Activated naive CD8-positive, alpha-beta T cell (primary cell): ENCODE results near the gene PPP2R2D.

ENCODE experiments used
- H3K27ac Mint-ChIP-seq: one replicate; pipeline ENCODE4 v1.8.0; 2021; ENCODE audit warnings: mixed read lengths
- H3K27me3 Mint-ChIP-seq: one replicate; pipeline ENCODE4 v1.8.0; 2021; ENCODE audit warnings: mixed read lengths
- H3K36me3 Mint-ChIP-seq: one replicate; pipeline ENCODE4 v1.8.0; 2021; ENCODE audit warnings: mixed read lengths
- H3K4me1 Mint-ChIP-seq: one replicate; pipeline ENCODE4 v1.8.0; 2021; ENCODE audit warnings: low read depth, mixed read lengths
- H3K4me3 Mint-ChIP-seq: one replicate; pipeline ENCODE4 v1.8.0; 2021; ENCODE audit warnings: mild to moderate bottlenecking, mixed read lengths
- H3K9me3 Mint-ChIP-seq: one replicate; pipeline ENCODE4 v1.8.0; 2021; ENCODE audit warnings: low read depth, mixed read lengths

The PPP2R2D gene

DNA sequence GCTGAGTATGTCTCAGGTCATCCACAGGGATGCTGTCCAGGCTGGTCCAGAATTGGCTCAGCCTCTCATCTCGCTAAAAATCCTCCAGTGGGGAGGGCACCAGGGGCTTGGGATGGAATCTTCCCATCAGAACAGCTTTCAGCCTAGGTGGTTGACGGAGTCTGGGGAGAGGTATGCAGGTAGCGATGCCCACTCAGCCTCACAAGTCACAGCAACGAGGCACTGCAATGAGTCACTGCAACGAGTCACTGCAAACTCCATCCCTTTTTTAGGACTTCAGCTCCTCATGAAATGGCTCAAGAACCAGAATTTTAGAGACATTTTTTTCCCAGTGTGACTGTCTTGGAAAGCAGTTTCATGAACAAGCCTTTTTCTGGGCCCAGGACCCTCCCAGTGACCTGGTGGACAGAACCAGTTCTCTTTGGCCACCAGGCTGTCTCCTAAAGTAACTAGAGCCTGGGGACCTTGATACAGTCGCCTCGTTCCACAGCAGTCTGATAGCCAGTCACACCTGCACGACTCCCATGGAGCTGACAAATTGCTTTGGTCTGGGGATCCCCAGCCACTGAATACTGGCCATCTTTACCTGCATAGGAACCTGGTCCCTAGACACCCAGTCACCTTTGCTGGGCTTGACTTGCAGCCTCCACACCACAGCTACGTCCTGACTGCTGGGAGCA lies 41.3 kb upstream of the PPP2R2D start:
- no peak overlapping the region for H3K4me3 Mint-ChIP-seq

DNA sequence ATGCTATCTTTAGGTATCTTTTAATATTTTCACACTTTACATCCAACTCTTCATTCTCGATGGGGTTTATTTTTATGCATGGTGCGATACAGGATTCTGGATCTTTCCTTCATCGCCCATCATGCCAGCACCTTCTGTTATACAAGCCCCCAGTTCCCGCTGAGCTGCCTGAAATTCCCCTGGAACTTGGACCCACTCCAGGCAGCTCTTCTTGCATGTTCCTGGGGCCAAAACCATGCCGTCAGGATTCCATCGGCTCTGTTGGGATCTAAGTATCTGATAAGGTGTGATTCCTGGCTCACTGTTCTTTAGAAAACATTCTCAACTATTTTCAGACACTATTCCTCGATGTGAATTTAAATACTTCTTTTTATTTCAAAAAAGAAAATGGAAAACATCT lies 40.5 kb upstream of the PPP2R2D start:
- H3K4me1 Mint-ChIP-seq, result no peaks in the 10 kb centered on the region
- no peak overlapping the region for H3K27ac Mint-ChIP-seq
- no peaks in the 10 kb centered on the region for H3K9me3 Mint-ChIP-seq
- H3K4me3 Mint-ChIP-seq, result no peak overlapping the region
- no peaks in the 10 kb centered on the region for H3K36me3 Mint-ChIP-seq
- peaks cover 10% of the 10 kb centered on the region for H3K27me3 Mint-ChIP-seq

More for the DNA sequence above, 41.3 kb upstream of the PPP2R2D start:
- no peaks in the 10 kb centered on the region for H3K36me3 Mint-ChIP-seq
- H3K9me3 Mint-ChIP-seq, result no peaks in the 10 kb centered on the region
- peaks cover 10% of the 10 kb centered on the region for H3K27me3 Mint-ChIP-seq
- no peak overlapping the region for H3K27ac Mint-ChIP-seq
- no peaks in the 10 kb centered on the region for H3K4me1 Mint-ChIP-seq

DNA sequence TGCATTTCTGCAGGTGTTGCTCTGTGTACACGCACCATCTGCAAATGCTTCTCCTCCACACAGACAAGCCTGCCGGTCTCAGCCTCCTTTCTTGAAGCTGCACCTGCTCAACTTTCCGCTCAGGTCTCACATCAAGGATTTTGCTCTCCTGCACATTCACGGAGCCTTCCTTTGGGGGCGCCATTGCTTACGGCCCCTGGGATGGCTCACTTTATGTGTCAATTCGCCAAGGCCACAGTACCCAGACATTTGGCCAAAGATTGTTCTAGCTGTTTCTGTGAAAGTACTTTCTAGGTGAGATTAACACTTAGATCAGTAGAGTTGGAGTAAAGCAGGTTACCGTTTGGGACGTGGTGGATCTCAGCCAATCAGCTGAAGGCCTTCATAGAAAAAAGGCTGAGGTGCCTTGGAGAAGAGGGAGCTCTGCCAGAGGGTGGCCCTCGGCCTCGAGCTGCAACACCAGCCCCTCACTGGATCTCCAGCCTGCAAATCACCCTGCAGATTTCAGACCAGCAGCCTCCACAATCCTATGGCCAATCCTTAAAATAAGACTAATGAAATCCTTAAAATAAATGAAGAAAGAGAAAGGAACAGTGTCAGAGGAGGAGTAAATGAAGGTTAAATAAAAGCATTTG lies 39.9 kb upstream of the PPP2R2D start:
- peaks cover 13% of the 10 kb centered on the region for H3K27me3 Mint-ChIP-seq
- H3K4me1 Mint-ChIP-seq, result no peaks in the 10 kb centered on the region
- no peak overlapping the region for H3K27ac Mint-ChIP-seq
- H3K4me3 Mint-ChIP-seq, result no peak overlapping the region
- no peaks in the 10 kb centered on the region for H3K9me3 Mint-ChIP-seq
- H3K36me3 Mint-ChIP-seq, result no peaks in the 10 kb centered on the region

DNA sequence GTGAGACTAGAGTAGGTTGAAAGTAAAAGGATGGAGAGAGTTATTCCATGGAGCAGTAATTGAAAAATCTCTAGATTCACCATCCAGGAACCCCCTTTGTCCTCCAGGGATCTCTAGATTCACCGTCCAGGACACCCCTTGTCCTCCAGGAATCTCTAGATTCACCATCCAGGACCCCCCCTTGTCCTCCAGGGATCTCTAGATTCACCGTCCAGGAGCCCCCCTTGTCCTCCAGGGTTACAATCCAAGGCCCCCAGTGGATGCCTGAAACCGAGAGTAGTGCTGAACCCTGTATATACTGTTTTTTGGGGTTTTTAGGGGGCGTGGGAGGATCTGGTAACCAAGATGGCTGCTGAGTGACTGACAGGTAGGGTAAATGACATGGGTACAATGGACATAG lies 38.3 kb upstream of the PPP2R2D start:
- Mint-ChIP-seq H3K9me3 (no peaks in the 10 kb centered on the region), H3K27me3 (peaks cover 13% of the 10 kb centered on the region), H3K4me3 (no peak overlapping the region), H3K36me3 (no peaks in the 10 kb centered on the region), H3K27ac (no peak overlapping the region), H3K4me1 (no peaks in the 10 kb centered on the region)

DNA sequence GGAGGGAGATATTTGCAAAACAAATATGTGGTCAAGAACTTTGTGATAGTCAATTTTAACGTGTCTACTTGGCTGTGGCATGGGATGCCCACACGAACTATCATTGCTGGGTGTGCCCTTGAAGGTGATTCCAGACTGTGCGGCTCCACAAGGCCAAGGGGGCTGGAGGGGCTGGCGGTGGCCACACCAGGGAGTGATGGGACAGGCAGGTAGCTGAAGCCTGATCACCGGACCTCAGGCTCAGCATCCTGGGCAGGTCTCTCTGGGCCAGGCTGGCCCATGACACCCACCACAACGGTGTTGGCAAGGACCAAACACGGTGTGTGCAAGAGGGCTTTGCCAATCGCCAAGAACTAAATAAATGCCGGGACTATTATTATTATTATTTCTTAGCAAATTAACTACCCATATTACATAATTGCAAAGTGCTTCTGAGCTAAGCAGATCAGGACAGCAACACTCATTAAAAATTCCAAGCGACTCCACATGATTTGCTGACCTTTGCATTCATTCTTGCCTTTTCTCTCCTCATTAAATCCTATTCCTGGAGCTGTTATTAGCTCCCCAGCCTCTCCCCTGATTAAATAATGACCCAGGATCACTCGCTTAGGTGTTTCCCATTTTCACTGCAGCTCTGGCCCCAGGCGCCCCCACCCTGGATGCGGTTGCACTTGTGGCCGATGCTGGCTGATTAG lies 35.4 kb upstream of the PPP2R2D start:
- no peak overlapping the region for H3K27ac Mint-ChIP-seq
- H3K4me1 Mint-ChIP-seq, result no peaks in the 10 kb centered on the region
- no peaks in the 10 kb centered on the region for H3K9me3 Mint-ChIP-seq
- H3K36me3 Mint-ChIP-seq, result no peaks in the 10 kb centered on the region
- no peak overlapping the region for H3K4me3 Mint-ChIP-seq
- peaks cover 7% of the 10 kb centered on the region for H3K27me3 Mint-ChIP-seq

DNA sequence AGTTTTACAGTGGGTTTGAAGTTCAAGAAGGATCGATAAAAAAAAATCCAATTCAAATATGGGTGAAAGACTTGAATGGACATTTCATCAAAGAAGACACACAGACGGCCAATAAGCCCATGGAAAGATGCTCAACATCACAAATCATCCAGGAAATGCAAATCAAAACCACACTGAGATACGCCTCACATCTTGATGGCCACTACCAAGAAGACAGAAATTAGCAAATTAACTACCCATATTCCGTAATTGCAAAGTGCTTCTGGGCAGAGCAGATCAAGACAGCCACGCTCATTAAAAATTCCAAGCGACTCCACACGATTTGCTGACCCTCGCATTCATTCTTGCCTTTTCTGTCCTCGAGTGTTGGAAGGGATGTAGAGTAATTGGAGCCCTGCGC lies 34.1 kb upstream of the PPP2R2D start:
- Mint-ChIP-seq H3K36me3 (no peaks in the 10 kb centered on the region), H3K27me3 (peaks cover 7% of the 10 kb centered on the region), H3K9me3 (no peaks in the 10 kb centered on the region), H3K4me1 (no peaks in the 10 kb centered on the region), H3K27ac (no peak overlapping the region), H3K4me3 (no peak overlapping the region)

DNA sequence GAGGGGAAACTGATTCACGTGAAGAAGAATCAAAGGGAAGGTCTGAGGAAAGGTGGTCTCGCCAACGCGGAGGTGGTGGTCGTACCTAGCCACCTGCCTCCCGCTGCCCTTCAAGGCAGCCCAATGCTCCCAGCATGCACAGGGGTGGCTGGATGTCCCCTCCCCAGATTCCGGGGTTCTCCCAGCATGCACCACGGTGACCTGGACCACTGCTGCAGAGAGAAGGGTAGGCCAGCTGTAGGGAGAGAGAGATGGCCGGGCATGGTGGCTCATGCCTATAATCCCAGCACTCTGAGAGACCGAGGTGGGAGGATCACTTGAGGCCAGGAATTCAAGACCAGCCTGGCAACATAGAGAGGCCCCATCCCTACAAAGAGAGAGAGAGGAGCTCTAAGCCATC lies 32.4 kb upstream of the PPP2R2D start:
- H3K27ac Mint-ChIP-seq, result no peak overlapping the region
- H3K4me3 Mint-ChIP-seq, result no peak overlapping the region
- no peaks in the 10 kb centered on the region for H3K9me3 Mint-ChIP-seq
- peaks cover 2% of the 10 kb centered on the region for H3K27me3 Mint-ChIP-seq
- no peaks in the 10 kb centered on the region for H3K4me1 Mint-ChIP-seq
- H3K36me3 Mint-ChIP-seq, result no peaks in the 10 kb centered on the region

DNA sequence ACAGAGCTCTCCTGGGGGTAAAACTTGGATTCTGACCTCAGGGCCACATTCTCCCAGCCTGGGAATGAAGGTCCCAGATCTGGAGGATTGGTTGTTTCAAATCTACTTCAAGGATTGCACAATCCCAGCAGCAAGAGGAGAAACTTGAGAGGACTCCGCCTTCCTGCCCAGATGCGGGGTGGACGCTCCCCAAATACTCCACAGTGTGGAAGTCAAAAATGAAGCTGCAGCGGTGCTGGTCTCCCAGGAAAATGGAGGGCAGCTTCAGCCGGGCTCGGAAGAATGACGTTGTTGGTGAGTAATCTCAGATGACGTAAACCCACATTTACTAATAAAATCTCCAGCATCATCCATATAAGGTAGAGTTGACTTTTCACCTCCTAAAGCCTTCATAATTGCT lies 31.5 kb upstream of the PPP2R2D start:
- H3K9me3 Mint-ChIP-seq, result no peaks in the 10 kb centered on the region
- no peak overlapping the region for H3K27ac Mint-ChIP-seq
- no peak overlapping the region for H3K4me3 Mint-ChIP-seq
- no peaks in the 10 kb centered on the region for H3K4me1 Mint-ChIP-seq
- H3K27me3 Mint-ChIP-seq, result peaks cover 3% of the 10 kb centered on the region
- H3K36me3 Mint-ChIP-seq, result no peaks in the 10 kb centered on the region

DNA sequence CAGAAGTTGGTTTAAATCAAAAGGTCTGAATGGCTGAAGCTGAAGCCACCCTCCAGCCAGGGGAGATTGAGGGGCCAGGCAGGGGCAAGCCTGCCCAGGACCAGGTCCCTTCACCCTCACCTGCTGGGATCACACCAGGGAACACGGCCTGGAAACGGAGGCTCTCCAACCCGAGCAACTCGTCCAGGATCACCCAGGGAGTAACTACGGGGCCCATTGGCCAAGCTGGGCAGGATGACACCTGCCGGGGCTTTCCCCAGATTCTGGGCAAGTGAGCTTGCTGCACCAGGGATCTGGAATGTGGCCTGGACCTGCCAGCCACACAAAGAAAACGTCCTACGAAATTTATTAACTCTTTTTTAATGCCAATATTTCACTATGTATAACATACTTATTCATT lies 30.4 kb upstream of the PPP2R2D start:
- no peak overlapping the region for H3K27ac Mint-ChIP-seq
- peaks cover 2% of the 10 kb centered on the region for H3K4me1 Mint-ChIP-seq
- H3K9me3 Mint-ChIP-seq, result no peaks in the 10 kb centered on the region
- H3K27me3 Mint-ChIP-seq, result peaks cover 9% of the 10 kb centered on the region
- H3K4me3 Mint-ChIP-seq, result no peak overlapping the region
- no peaks in the 10 kb centered on the region for H3K36me3 Mint-ChIP-seq

DNA sequence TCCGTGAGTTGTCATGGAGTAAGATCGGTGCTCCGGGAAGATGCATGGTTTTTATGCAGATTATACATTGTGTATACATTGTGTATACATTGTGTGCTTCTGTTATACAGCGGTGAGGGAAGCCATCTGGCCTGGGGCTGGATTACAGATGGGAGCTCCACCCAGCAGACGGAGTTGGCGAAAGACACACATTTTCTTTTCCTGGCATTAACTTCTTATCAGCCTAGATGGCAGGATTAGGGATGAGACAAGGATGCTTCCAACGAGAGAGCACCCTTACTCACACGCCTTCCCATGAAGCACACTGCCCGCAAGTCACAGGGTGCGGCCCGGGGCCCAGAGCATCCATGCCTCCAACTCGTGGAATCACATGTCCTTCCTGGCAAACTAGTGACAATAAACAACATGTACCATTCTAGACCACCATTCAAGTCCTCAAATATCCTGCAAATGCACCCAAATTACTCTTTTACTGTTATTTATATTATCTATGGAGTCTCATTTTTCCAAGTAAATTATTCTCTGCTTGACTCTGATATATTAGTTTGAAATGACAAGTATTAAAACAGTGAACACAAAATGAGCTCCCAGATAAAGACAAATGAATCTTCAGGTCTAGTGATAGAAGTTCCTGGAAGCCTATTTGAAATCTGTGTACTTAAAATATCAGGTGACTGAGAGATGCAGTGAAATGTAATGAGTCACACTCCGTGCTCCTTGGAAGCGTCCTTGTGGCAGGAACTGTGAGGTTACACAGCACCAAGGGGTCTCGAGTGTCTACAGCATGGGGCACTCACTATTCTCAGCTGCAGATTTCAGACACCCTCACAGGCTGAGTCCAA lies 29.8 kb upstream of the PPP2R2D start:
- H3K27me3 Mint-ChIP-seq, result peaks cover 6% of the 10 kb centered on the region
- no peaks in the 10 kb centered on the region for H3K36me3 Mint-ChIP-seq
- no peaks in the 10 kb centered on the region for H3K9me3 Mint-ChIP-seq
- peaks cover 2% of the 10 kb centered on the region for H3K4me1 Mint-ChIP-seq
- H3K4me3 Mint-ChIP-seq, result no peak overlapping the region
- no peak overlapping the region for H3K27ac Mint-ChIP-seq

DNA sequence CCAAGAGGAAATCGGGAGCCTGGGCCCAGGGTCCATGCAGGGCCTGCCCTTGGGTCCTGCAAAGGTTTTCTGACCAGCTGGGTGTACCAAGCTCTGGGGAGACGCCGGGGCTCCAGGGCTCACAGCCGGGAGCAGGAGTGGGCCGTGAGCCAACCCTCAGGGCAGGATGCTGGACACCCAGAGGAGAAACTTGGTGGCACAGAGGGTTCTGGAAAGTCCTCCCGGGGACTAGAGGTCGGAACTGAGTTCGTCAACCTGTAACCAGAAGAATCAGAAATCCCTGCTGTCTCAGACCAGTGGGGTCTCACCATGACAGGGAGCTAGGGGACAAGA lies 29.2 kb upstream of the PPP2R2D start:
- Mint-ChIP-seq H3K36me3 (no peaks in the 10 kb centered on the region), H3K4me1 (peaks cover 2% of the 10 kb centered on the region), H3K27me3 (peaks cover 9% of the 10 kb centered on the region), H3K9me3 (no peaks in the 10 kb centered on the region), H3K4me3 (no peak overlapping the region), H3K27ac (no peak overlapping the region)

DNA sequence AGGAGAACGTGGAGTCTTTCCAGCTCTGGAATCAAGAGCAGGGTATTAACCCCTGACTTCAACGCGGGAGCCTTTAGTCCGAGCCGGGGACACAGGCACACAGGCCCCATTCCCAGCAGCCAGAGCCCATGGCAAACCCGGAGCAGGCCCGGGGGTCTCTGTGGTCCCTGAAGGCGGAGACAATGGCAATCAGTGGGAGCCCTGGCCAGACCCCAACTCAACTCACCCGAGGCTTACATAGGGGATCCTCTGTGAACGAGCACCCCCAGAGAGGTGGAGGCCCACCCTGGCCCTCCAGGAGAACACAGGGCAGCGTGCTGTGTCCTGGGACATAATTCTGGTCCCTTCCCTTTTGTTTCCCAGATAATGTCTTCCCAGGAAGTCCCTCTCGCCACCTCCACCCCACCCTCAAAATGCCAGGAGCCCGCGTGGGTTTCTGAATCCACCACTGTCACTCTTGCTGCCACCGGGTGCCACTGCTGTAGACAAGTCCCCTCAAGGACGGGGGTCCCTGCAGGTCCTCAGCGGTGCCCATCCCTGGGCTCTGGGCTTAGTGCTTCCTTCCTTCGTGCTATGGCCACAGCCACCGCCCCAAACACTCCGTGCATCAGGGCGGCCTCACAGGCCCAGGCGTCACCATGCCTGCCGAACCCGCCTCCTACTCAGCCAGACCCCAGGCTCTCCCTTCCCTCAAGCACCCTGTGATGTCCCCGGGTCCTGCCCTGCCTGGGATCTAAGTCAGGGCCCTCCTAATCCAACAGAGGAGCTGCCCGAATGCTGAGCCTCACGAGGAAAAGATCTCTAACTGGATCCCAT lies 28.6 kb upstream of the PPP2R2D start:
- no peak overlapping the region for H3K27ac Mint-ChIP-seq
- H3K36me3 Mint-ChIP-seq, result no peaks in the 10 kb centered on the region
- H3K4me1 Mint-ChIP-seq, result peaks cover 2% of the 10 kb centered on the region
- no peaks in the 10 kb centered on the region for H3K9me3 Mint-ChIP-seq
- H3K4me3 Mint-ChIP-seq, result no peak overlapping the region
- H3K27me3 Mint-ChIP-seq, result peaks cover 11% of the 10 kb centered on the region

DNA sequence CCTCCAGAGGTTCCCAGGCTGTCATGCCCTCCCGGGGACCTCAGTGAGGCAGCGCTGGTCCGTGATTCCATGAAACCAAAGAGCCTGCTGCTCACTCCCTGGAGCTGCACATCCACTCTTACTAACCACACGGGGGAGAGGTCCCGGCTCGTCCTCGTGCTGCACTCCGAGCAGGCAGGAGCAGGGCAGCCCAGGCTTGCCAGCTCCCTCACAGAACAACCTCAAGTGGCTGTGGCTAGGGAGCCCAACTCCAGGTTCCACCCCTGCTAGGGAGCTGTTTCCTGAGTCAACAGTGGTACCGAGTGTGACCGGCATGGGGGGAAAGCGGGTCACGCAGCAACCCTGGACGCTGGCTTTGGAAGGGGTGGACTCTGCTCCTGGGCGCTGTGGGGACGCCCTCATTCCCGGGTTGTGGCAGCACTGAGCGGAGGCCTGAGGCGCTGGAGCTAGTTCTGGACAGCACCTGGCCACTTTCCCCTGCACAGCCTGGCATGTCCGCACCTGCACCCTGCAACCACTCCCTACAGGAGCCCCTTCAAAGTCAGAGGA lies 27.9 kb upstream of the PPP2R2D start:
- no peaks in the 10 kb centered on the region for H3K36me3 Mint-ChIP-seq
- peaks cover 12% of the 10 kb centered on the region for H3K27me3 Mint-ChIP-seq
- H3K9me3 Mint-ChIP-seq, result no peaks in the 10 kb centered on the region
- H3K4me3 Mint-ChIP-seq, result no peak overlapping the region
- peaks cover 2% of the 10 kb centered on the region for H3K4me1 Mint-ChIP-seq
- H3K27ac Mint-ChIP-seq, result no peak overlapping the region

DNA sequence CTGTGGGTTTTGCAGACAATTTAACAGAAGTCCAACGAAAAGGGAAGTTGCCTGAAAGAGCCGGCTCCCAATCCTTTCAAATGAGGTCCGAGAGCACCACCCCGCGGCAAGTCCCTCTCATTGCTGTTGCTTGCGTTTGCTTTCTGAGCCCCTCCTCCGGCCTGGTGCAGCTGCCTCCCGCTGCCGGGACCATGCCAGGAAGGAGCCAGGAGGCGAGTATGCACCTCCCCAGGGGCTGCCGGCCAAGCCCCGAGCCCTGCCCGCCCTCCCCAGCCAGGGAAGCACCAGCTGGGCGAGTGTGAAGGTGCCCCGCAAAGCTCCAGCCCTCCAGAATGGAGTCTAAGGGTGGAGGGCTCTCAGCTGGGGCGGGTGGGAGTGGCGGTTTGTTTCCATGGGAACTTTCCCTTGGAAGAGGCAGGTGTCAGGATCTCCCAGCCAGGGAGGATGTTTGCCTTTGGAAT lies 25.8 kb upstream of the PPP2R2D start:
- no peak overlapping the region for H3K27ac Mint-ChIP-seq
- peaks cover 2% of the 10 kb centered on the region for H3K4me1 Mint-ChIP-seq
- H3K9me3 Mint-ChIP-seq, result no peaks in the 10 kb centered on the region
- H3K27me3 Mint-ChIP-seq, result peaks cover 16% of the 10 kb centered on the region
- no peaks in the 10 kb centered on the region for H3K36me3 Mint-ChIP-seq
- H3K4me3 Mint-ChIP-seq, result no peak overlapping the region
